K562 (cell line): ENCODE measurements around the gene MCM7. TPM values are rescaled to one million over a fixed set of nuclear protein-coding genes. Genes with fewer than 3 reads are reported as not detected.

ENCODE experiments used
- ATAC-seq: fragments of 200-7000 bp; cut with Tn5 transposase; 3 replicates; pipeline ENCODE4 v1.9.1; 2020; ENCODE audit warnings: moderate library complexity
- BruUV-seq: library from RNA; stranded (reverse); fragments of 400-500 nt; replicated peaks from 2 replicates; lab custom pipeline; 2021; lab: Mats Ljungman, UMichigan
- CTCF ChIA-PET: fragments of 300-600 bp; formaldehyde crosslinking; extraction: SDS; loops from one replicate; lab custom pipeline; 2021; ENCODE audit warnings: low intra/inter-chr PET ratio; lab: Yijun Ruan, JAX
- POLR2A ChIA-PET: fragments of 300-600, 350-650 bp; sonication (Branson Sonifier 250); formaldehyde crosslinking; extraction: SDS; loops from one replicate; lab custom pipeline; 2021; ENCODE audit warnings: antibody characterized with exemption, inconsistent platforms; lab: Yijun Ruan, JAX
- DNase-seq, 4 experiments: peaks; one replicate each; pipeline versions ENCODE4 v3.0.0 to v3.0.0-alpha.2; 2011 to 2018; ENCODE audit warnings: low spot score in 3 of 4, mixed read lengths in 3 of 4; ENCODE audit errors: extremely low read depth in 1 of 4
- FAIRE-seq: peaks from 2 replicates; lab custom pipeline; 2011; peaks lifted over from hg19 to GRCh38; lab: Jason Lieb, UNC
- H2AFZ ChIP-seq: 2 replicates; pipeline ENCODE4 v1.6.0; 2011; ENCODE audit warnings: low read depth, low read length, control low read depth, inconsistent platforms
- H3K27ac ChIP-seq: fragments of 200-600 bp; 3 replicates; pipeline ENCODE4 v1.8.0; 2011; ENCODE audit warnings: low read depth, mild to moderate bottlenecking, control low read depth, inconsistent platforms, low read length, moderate library complexity, mixed read lengths; ENCODE audit errors: extremely low read depth
- H3K27me3 ChIP-seq, 2 experiments: fragments of 300-600 bp in 1 of 2; 2 replicates in 1 of 2; 3 replicates in 1 of 2; pipeline versions ENCODE4 v1.6.0 to v1.8.0; 2011; ENCODE audit warnings: inconsistent platforms in 2 of 2, low read length in 2 of 2, mild to moderate bottlenecking in 1 of 2, mixed read lengths in 1 of 2, moderate library complexity in 1 of 2; ENCODE audit not compliant: control insufficient read depth in 2 of 2, insufficient read depth in 2 of 2
- H3K36me3 ChIP-seq: fragments of 300-600 bp; 3 replicates; pipeline ENCODE4 v1.8.0; 2011; ENCODE audit warnings: mild to moderate bottlenecking, low read length, inconsistent platforms; ENCODE audit not compliant: control insufficient read depth, insufficient read depth
- H3K4me1 ChIP-seq, 2 experiments: fragments of 200-600 bp in 1 of 2; replicated peaks in 1 of 2; 2 replicates in 1 of 2; 3 replicates in 1 of 2; pipeline versions ENCODE4 v1.5.1 to v1.8.0; 2011; ENCODE audit warnings: inconsistent platforms in 2 of 2, low read length in 2 of 2, mild to moderate bottlenecking in 1 of 2, mixed read lengths in 1 of 2, moderate library complexity in 1 of 2; ENCODE audit not compliant: control insufficient read depth in 2 of 2, insufficient read depth in 2 of 2
- H3K4me2 ChIP-seq: 2 replicates; pipeline ENCODE4 v1.6.1; 2011; ENCODE audit warnings: low read length, control low read depth, inconsistent platforms, mixed read lengths; ENCODE audit not compliant: insufficient read depth
- H3K4me3 ChIP-seq: fragments of 200-600 bp; sonication (generic), shearing (Covaris generic); 2 replicates; pipeline ENCODE4 v1.5.1; 2016; ENCODE audit warnings: control low read depth, inconsistent platforms
- H3K79me2 ChIP-seq: fragments of 200-600 bp; 3 replicates; pipeline ENCODE4 v1.8.0; 2011; ENCODE audit warnings: low read length, inconsistent platforms; ENCODE audit not compliant: control insufficient read depth, insufficient read depth
- H3K9ac ChIP-seq, 2 experiments: 2 replicates each; pipeline versions ENCODE4 v1.6.0 to v1.6.1; 2011; ENCODE audit warnings: low read depth in 2 of 2, low read length in 2 of 2, control low read depth in 1 of 2, inconsistent platforms in 1 of 2, mild to moderate bottlenecking in 1 of 2, mixed read lengths in 1 of 2; ENCODE audit not compliant: insufficient read depth in 1 of 2
- H3K9me1 ChIP-seq: one replicate; pipeline ENCODE4 v1.6.0; 2011; ENCODE audit warnings: inconsistent platforms, mild to moderate bottlenecking, low read length, moderate library complexity; ENCODE audit not compliant: control insufficient read depth, insufficient read depth
- H3K9me3 ChIP-seq: replicated peaks from 2 replicates; pipeline ENCODE4 v1.5.1; 2011; ENCODE audit warnings: low read depth, low read length, inconsistent platforms; ENCODE audit not compliant: control insufficient read depth, insufficient read depth
- H4K20me1 ChIP-seq: replicated peaks from 2 replicates; pipeline ENCODE4 v1.6.1; 2011; ENCODE audit warnings: low read length, inconsistent platforms, mixed read lengths; ENCODE audit not compliant: control insufficient read depth, insufficient read depth
- ARID1B ChIP-seq: fragments of 450-650 bp; IDR thresholded peaks from 2 replicates; pipeline ENCODE4 v1.6.1; 2016; ENCODE audit warnings: antibody characterized with exemption, mild to moderate bottlenecking, inconsistent platforms
- CC2D1A ChIP-seq: fragments of 450-650 bp; IDR thresholded peaks from 2 replicates; pipeline ENCODE4 v1.6.1; 2017; ENCODE audit warnings: mild to moderate bottlenecking
- NR2C2 ChIP-seq, 2 experiments: fragments of 200-800 bp in 1 of 2; sonication (Bioruptor generic) in 1 of 2; sonication (generic) in 1 of 2; formaldehyde crosslinking in 1 of 2; IDR thresholded peaks; 2 replicates each; pipeline versions ENCODE4 v1.6.1 to v1.8.0; 2016 to 2022; ENCODE audit warnings: mild to moderate bottlenecking in 1 of 2, missing compliant biosample characterization in 1 of 2, missing genetic modification characterization in 1 of 2, missing genetic modification reagents in 1 of 2
- NR2F6 ChIP-seq: fragments of 450-650 bp; formaldehyde crosslinking; IDR thresholded peaks from 2 replicates; pipeline ENCODE4 v1.4.0; 2020; ENCODE audit warnings: mild to moderate bottlenecking
- POLR2A ChIP-seq: fragments of 450-650 bp; conservative IDR thresholded peaks from 2 replicates; pipeline ENCODE4 v1.6.1; 2016
- POLR2AphosphoS5 ChIP-seq: IDR thresholded peaks from 2 replicates; pipeline ENCODE4 v1.6.1; 2011; ENCODE audit warnings: mild to moderate bottlenecking, low read depth, low read length, moderate library complexity; ENCODE audit not compliant: control insufficient read depth, insufficient read depth
- POLR2G ChIP-seq: fragments of 200-400 bp; formaldehyde crosslinking; IDR thresholded peaks from 2 replicates; pipeline ENCODE4 v1.6.1; 2017; ENCODE audit warnings: low read depth, mild to moderate bottlenecking, antibody characterized with exemption, low read length, moderate library complexity
- RBFOX2 ChIP-seq: fragments of 200-400 bp; formaldehyde crosslinking; IDR thresholded peaks from 2 replicates; pipeline ENCODE4 v1.6.1; 2017; ENCODE audit warnings: low read depth, mild to moderate bottlenecking, low read length, moderate library complexity
- SPI1 ChIP-seq: IDR thresholded peaks from 2 replicates; pipeline ENCODE4 v1.6.1; 2011; ENCODE audit warnings: low read depth, low read length, control low read depth, borderline replicate concordance
- XRCC3 ChIP-seq: fragments of 450-650 bp; IDR thresholded peaks from 2 replicates; pipeline ENCODE4 v1.6.1; 2017; ENCODE audit warnings: mild to moderate bottlenecking, moderate library complexity
- ZNF584 ChIP-seq: fragments of 200-800 bp; sonication (Bioruptor generic); IDR thresholded peaks from 2 replicates; pipeline ENCODE4 v1.6.1; 2016; ENCODE audit warnings: low read depth, mild to moderate bottlenecking, missing genetic modification characterization, missing compliant biosample characterization
- WGBS: fragments of 100-300 bp; shearing (Covaris generic); methylation state at CpG from one replicate; pipeline ENCODE4 v1.1.6; 2016; ENCODE audit warnings: low coverage, mixed read lengths; ENCODE audit not compliant: insufficient coverage; ENCODE audit errors: missing lambda C conversion rate; 5-methylcytosine and 5-hydroxymethylcytosine counted together
- in situ Hi-C: fragments of 300-500 bp; cut with MboI; formaldehyde crosslinking; loops from 4 replicates; pipeline ENCODE4 v1.15.0; 2018; ENCODE audit warnings: inconsistent platforms, mixed read lengths
- intact Hi-C: fragments of 100-400 bp; cut with micrococcal nuclease; formaldehyde crosslinking; loops from 2 replicates; pipeline ENCODE4 v1.14.2; 2022
- polyA plus RNA-seq, 8 experiments: library from polyadenylated mRNA; depleted of rRNA in 4 of 8; stranded (reverse) in 5 of 8; unstranded in 3 of 8; fragments of >200 nt; fragmentation: Nextera tagmentation in 2 of 8; fragmentation: Illumina TruSeq in 1 of 8; extraction: Ambion mirVana in 2 of 8; extraction: Trizol in 1 of 8; gene quantifications; 2 replicates each; pipeline versions ENCODE4 v1.2.1 to v1.2.3, GENCODE V29; 2011 to 2014; ENCODE audit warnings: inconsistent platforms in 1 of 8, missing spikeins in 1 of 8
- total RNA-seq, 7 experiments: library from RNA; depleted of rRNA in 6 of 7; stranded (reverse); fragments of >200 nt in 6 of 7; fragmentation: Illumina TruSeq in 2 of 7; extraction: Trizol in 2 of 7; gene quantifications; 2 replicates each; pipeline versions ENCODE4 v1.2.1 to v1.2.3, GENCODE V29; 2011 to 2021; ENCODE audit warnings: low replicate concordance in 1 of 7

MCM7 gene
- total and polyA plus RNA-seq, 9 of the 15 experiments (the other 6 are each of a cell fraction or from before 2014, with no cell fraction given), result 329 to 856 (median 437) TPM

GRCh38 chr7:100098913-100099312, 2.3 kb downstream of the MCM7 start:
- BruUV-seq, result TSS peak; percentile 39
- Histone ChIP-seq H3K79me2 (peaks cover 60% of the 10 kb centered on the region), H3K27ac (no peak overlapping the region)

DNA sequence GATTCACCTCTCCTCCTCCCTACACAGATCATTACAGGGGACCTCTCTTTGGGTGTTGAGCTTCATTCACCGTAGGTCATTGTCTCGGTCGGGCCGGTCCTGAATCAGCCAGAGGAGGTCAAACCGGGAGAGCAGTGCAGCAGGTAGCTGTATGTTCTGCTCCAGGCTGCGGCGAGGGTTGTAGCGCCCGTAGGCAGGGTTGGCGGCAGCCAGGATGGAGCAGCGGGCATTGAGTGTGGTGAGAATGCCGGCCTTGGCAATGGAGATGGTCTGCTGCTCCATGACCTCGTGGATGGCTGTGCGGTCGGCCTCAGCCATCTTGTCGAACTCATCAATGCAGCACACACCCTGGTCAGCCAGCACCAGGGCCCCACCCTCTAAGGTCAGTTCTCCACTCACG, 5.5 kb downstream of the MCM7 start:
- TF ChIP-seq CC2D1A (no peak), POLR2A (peak; percentile 20; the same call in 1 of the 2 replicates), POLR2G (peak; percentile 72), RBFOX2 (peak; percentile 76), ZNF584 (CRISPR knock-in tag) (no peak), XRCC3 (no peak), ARID1B (no peak)
- CTCF ChIA-PET, result no interaction called here
- no TSS peak for BruUV-seq
- peaks cover 61% of the 10 kb centered on the region for H4K20me1 ChIP-seq
- no peak for DNase-seq
- H3K9ac ChIP-seq, result peak overlapping the region in 1 of 2 experiments; percentile 47; a peak in 1 of 4 replicates
- peaks cover 5 to 19% of the 10 kb centered on the region in 2 experiments; a peak in 4 of 5 replicates for H3K4me1 ChIP-seq
- WGBS, result 95% methylated on average over 17 of the region's 17 CpGs
- ATAC-seq, result no peak
- peaks cover 3% of the 10 kb centered on the region for H3K9me1 ChIP-seq
- in situ Hi-C loops, result no loop called here
- POLR2A ChIA-PET, result interaction anchor here (0.9 to 1.4 kb wide), 6 partner anchors 10 to 106 kb away, joined by 3 to 8 read pairs (median 4); no protein-coding TSS in a partner anchor
- no peak overlapping the region for H2AFZ ChIP-seq
- FAIRE-seq, result no peak
- no peak overlapping the region for H3K4me2 ChIP-seq
- no peaks in the 10 kb centered on the region for H3K27me3 ChIP-seq
- intact Hi-C loops, result no loop called here
- no peak overlapping the region for H3K27ac ChIP-seq
- peaks cover 46% of the 10 kb centered on the region for H3K79me2 ChIP-seq
- peaks cover 97% of the 10 kb centered on the region for H3K36me3 ChIP-seq
- H3K9me3 ChIP-seq, result no peaks in the 10 kb centered on the region
- no peak overlapping the region for H3K4me3 ChIP-seq

More at GRCh38 chr7:100098913-100099312, 2.3 kb downstream of the MCM7 start:
- in situ Hi-C loops (no loop called here), intact Hi-C loops (no loop called here)
- Histone ChIP-seq H3K9me3 (no peaks in the 10 kb centered on the region), H3K36me3 (peaks cover 74% of the 10 kb centered on the region), H3K9me1 (peaks cover 3% of the 10 kb centered on the region), H3K9ac (peak overlapping the region in 1 of 2 experiments; percentile 7; a peak in 1 of 4 replicates), H3K4me3 (no peak overlapping the region), H3K4me1 (peaks cover 9 to 41% of the 10 kb centered on the region in 2 experiments; a peak in 4 of 5 replicates)
- DNase-seq (no peak), ATAC-seq (no peak)
- CTCF ChIA-PET, result no interaction called here
- TF ChIP-seq POLR2AphosphoS5 (peak; percentile 14; the same call in 1 of the 2 replicates), SPI1 (0 out of 2 replicates have a peak, but pooled peaks have one; percentile 1), NR2C2 (CRISPR knock-in tag; IDR thresholded peaks at IDR 0.05) (0 out of 2 replicates have a peak, but pooled peaks have one; percentile 19), NR2C2 (tag; IDR thresholded peaks at IDR 0.05) (no peak), RBFOX2 (peak; percentile 62; the same call in 1 of the 2 replicates), NR2F6 (CRISPR knock-in tag) (no peak)
- TF ChIP-seq, all 486 proteins: peak for 4
- Histone ChIP-seq H3K27me3 (no peaks in the 10 kb centered on the region), H3K4me2 (no peak overlapping the region), H4K20me1 (peaks cover 40% of the 10 kb centered on the region), H2AFZ (no peak overlapping the region)
- POLR2A ChIA-PET, result interaction anchor here (1.1 to 4.6 kb wide), 3 partner anchors 9 to 18 kb away, joined by 4 to 115 read pairs (median 4); partner anchors contain the start of gene COPS6
- 94% methylated on average over 10 of the region's 10 CpGs for WGBS
- no peak for FAIRE-seq
